SU-DHL-6 (cell line): ENCODE data around the gene SPEF1.
A peak's percentile ranks its signal among the peaks of the same experiment; 100 is the strongest.

ENCODE experiments used
- H2AFZ ChIP-seq: fragments of 200-600 bp; sonication (generic); 2 replicates; pipeline ENCODE4 v1.6.1; 2014; ENCODE audit warnings: low read depth, mild to moderate bottlenecking, moderate library complexity, mixed read lengths, antibody characterized with exemption, low read length; ENCODE audit not compliant: severe bottlenecking
- H3F3A ChIP-seq: fragments of 200-600 bp; shearing (Covaris generic); 2 replicates; pipeline ENCODE4 v1.6.0; 2016; ENCODE audit warnings: antibody characterized with exemption, mild to moderate bottlenecking; ENCODE audit not compliant: insufficient read depth
- H3K27ac ChIP-seq: fragments of 200-600 bp; sonication (generic); 2 replicates; pipeline ENCODE4 v1.5.1; 2016; ENCODE audit warnings: low read depth, mild to moderate bottlenecking, low read length, moderate library complexity, mixed read lengths
- H3K27me3 ChIP-seq: fragments of 200-600 bp; sonication (generic), shearing (Covaris generic); 2 replicates; pipeline ENCODE4 v1.6.0; 2014; ENCODE audit warnings: mild to moderate bottlenecking, low read length
- H3K36me3 ChIP-seq: fragments of 200-600 bp; sonication (generic); 2 replicates; pipeline ENCODE4 v1.6.1; 2014; ENCODE audit warnings: mild to moderate bottlenecking, low read length, mixed read lengths
- H3K4me2 ChIP-seq: fragments of 300-600, 200-600 bp; shearing (Covaris generic), sonication (generic); 2 replicates; pipeline ENCODE4 v1.6.0; 2014; ENCODE audit warnings: low read length, low read depth, mild to moderate bottlenecking; ENCODE audit not compliant: poor library complexity, severe bottlenecking
- H3K4me3 ChIP-seq: fragments of 200-600 bp; sonication (generic); 2 replicates; pipeline ENCODE4 v1.5.1; 2014; ENCODE audit warnings: antibody characterized with exemption, low read length, mild to moderate bottlenecking, mixed read lengths; ENCODE audit not compliant: insufficient read depth, poor library complexity, severe bottlenecking
- H3K79me2 ChIP-seq: fragments of 200-600 bp; sonication (generic); 2 replicates; pipeline ENCODE4 v1.6.1; 2014; ENCODE audit warnings: mild to moderate bottlenecking, low read length, moderate library complexity; ENCODE audit not compliant: insufficient read depth
- H3K9ac ChIP-seq: fragments of 200-600 bp; sonication (generic); 2 replicates; pipeline ENCODE4 v1.7.0; 2014; ENCODE audit warnings: mild to moderate bottlenecking, low read length
- H3K9me2 ChIP-seq: fragments of 200-600 bp; sonication (generic); replicated peaks from 2 replicates; pipeline ENCODE4 v1.6.1; 2014; ENCODE audit warnings: low read length; ENCODE audit not compliant: insufficient read depth
- H3K9me3 ChIP-seq: fragments of 200-600 bp; sonication (generic); 2 replicates; pipeline ENCODE4 v1.6.1; 2014; ENCODE audit warnings: low read length, mixed read lengths; ENCODE audit not compliant: insufficient read depth
- H4K20me1 ChIP-seq: fragments of 200-600 bp; sonication (generic); 2 replicates; pipeline ENCODE4 v1.6.1; 2014; ENCODE audit warnings: low read depth, mild to moderate bottlenecking, antibody characterized with exemption, low read length, moderate library complexity, mixed read lengths
- EZH2phosphoT487 ChIP-seq: fragments of 200-600 bp; sonication (generic), shearing (Covaris generic); conservative IDR thresholded peaks from 2 replicates; pipeline ENCODE4 v1.6.1; 2018; ENCODE audit warnings: mild to moderate bottlenecking, antibody characterized with exemption, low read length, moderate library complexity, mixed read lengths
- TF ChIP-seq, protein P1 (sequence below): fragments of 200-600 bp; sonication (generic); IDR thresholded peaks from one replicate; pipeline ENCODE4 v1.5.1; 2017; ENCODE audit warnings: antibody characterized with exemption, mild to moderate bottlenecking, low read length, moderate library complexity; ENCODE audit not compliant: insufficient read depth, poor library complexity, severe bottlenecking

SPEF1 gene

DNA sequence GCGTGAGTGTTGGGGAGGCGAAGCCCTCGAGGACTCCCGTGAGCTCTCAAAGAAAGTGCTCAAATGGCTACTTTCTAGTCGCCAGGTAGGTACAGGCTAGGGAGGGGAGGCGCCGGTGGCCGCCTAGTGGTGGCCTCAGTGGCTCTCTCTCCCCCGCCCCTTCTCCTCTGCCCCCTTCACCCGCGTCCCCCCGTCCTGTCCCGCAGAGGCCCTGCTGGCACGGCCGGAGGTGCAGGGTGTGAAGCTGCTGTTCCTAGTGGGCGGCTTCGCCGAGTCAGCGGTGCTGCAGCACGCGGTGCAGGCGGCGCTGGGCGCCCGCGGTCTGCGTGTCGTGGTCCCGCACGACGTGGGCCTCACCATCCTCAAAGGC is 30.0 kb downstream of the SPEF1 start:
- no peaks in the 10 kb centered on the region for H3K9me3 ChIP-seq
- H3K9ac ChIP-seq, result no peak overlapping the region
- H3K27me3 ChIP-seq, result no peaks in the 10 kb centered on the region
- H3F3A ChIP-seq, result no peaks in the 10 kb centered on the region
- TF ChIP-seq, protein P1, sequence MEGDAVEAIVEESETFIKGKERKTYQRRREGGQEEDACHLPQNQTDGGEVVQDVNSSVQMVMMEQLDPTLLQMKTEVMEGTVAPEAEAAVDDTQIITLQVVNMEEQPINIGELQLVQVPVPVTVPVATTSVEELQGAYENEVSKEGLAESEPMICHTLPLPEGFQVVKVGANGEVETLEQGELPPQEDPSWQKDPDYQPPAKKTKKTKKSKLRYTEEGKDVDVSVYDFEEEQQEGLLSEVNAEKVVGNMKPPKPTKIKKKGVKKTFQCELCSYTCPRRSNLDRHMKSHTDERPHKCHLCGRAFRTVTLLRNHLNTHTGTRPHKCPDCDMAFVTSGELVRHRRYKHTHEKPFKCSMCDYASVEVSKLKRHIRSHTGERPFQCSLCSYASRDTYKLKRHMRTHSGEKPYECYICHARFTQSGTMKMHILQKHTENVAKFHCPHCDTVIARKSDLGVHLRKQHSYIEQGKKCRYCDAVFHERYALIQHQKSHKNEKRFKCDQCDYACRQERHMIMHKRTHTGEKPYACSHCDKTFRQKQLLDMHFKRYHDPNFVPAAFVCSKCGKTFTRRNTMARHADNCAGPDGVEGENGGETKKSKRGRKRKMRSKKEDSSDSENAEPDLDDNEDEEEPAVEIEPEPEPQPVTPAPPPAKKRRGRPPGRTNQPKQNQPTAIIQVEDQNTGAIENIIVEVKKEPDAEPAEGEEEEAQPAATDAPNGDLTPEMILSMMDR, result no peak
- no peak for TF ChIP-seq EZH2phosphoT487
- no peaks in the 10 kb centered on the region; the same call in 1 of the 2 replicates for H4K20me1 ChIP-seq
- H3K4me2 ChIP-seq, result no peak overlapping the region
- H2AFZ ChIP-seq, result no peak overlapping the region
- H3K9me2 ChIP-seq, result no peaks in the 10 kb centered on the region
- no peaks in the 10 kb centered on the region for H3K79me2 ChIP-seq
- no peak overlapping the region for H3K4me3 ChIP-seq
- no peak overlapping the region for H3K27ac ChIP-seq
- no peaks in the 10 kb centered on the region for H3K36me3 ChIP-seq

DNA sequence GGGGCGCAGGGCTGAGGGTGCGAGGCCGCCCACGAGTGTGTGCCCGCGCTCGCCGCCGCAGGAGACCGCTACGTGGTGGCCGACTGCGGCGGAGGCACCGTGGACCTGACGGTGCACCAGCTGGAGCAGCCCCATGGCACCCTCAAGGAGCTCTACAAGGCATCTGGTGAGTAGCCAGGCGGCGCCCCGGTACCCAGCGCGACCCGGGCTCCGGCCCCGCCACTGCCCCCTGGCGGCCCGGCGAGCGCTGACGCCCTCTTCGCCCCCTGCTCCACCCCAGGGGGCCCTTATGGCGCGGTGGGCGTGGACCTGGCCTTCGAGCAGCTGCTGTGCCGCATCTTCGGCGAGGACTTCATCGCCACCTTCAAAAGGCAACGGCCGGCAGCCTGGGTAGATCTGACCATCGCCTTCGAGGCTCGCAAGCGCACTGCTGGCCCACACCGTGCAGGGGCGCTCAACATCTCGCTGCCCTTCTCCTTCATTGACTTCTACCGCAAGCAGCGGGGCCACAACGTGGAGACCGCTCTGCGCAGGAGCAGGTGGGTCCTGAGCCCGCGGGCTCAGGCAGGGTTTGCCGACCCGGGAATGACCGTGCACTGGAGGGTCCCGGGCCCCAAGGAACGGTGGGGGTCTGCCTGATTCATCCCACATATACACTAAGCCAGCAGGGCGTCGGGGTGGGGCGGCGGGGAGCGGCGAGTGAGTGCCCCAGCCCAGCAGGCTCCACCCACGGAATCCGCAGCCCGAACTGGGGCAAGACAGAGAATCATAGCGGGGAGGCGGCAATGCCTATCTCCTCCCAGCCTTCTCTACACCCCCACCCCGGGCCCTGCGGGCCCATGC is 31.3 kb downstream of the SPEF1 start:
- TF ChIP-seq, protein P1, result peak; percentile 63
- no peak for TF ChIP-seq EZH2phosphoT487
- Histone ChIP-seq H4K20me1 (no peaks in the 10 kb centered on the region; the same call in 1 of the 2 replicates), H3K36me3 (no peaks in the 10 kb centered on the region), H3F3A (no peaks in the 10 kb centered on the region), H3K79me2 (no peaks in the 10 kb centered on the region), H3K9ac (no peak overlapping the region), H3K27me3 (no peaks in the 10 kb centered on the region), H3K9me3 (no peaks in the 10 kb centered on the region), H3K27ac (no peak overlapping the region), H2AFZ (no peak overlapping the region), H3K9me2 (no peaks in the 10 kb centered on the region), H3K4me2 (no peak overlapping the region), H3K4me3 (no peak overlapping the region)

DNA sequence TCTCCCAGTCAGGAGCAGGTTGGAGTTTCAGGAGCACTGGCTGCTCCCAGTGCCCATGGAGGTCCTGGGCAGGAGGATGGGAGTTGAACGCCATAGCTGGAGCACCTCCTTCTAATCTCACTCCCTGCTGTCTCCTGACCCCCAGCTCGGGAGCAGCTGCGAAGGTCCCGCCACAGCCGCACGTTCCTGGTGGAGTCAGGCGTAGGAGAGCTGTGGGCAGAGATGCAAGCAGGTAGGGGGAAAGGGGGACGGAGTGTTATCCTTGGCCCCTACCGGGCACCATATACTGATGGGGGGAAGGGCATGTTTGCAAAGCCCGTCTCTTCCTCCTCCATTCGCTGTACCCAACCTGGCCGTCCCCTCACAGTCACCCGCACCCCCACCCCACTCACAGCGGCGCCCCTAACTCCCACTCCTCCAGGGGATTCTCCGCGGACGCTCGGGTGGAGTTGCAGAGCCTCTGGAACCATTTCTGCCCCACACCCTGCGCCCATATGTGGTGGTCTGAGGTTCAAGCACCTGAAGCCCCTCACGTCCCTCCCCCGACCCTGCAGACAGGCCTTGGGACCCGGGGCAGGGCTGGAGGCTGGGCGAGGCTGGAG is 32.1 kb downstream of the SPEF1 start:
- no peaks in the 10 kb centered on the region for H3K9me2 ChIP-seq
- no peak for TF ChIP-seq EZH2phosphoT487
- TF ChIP-seq, protein P1, result no peak
- H3K4me2 ChIP-seq, result no peak overlapping the region
- H3K27me3 ChIP-seq, result no peaks in the 10 kb centered on the region
- no peak overlapping the region for H2AFZ ChIP-seq
- no peaks in the 10 kb centered on the region; the same call in 1 of the 2 replicates for H4K20me1 ChIP-seq
- no peaks in the 10 kb centered on the region for H3K36me3 ChIP-seq
- no peaks in the 10 kb centered on the region for H3K79me2 ChIP-seq
- no peak overlapping the region for H3K27ac ChIP-seq
- H3K9ac ChIP-seq, result no peak overlapping the region
- H3F3A ChIP-seq, result no peaks in the 10 kb centered on the region
- no peaks in the 10 kb centered on the region for H3K9me3 ChIP-seq
- H3K4me3 ChIP-seq, result no peak overlapping the region
